Measurements from ENCODE around the gene PCDH10. TPM values are rescaled to one million over a fixed set of nuclear protein-coding genes. Genes with fewer than 3 reads are reported as not detected.

PCDH10 gene
- polyA plus RNA-seq, 1 of the 3 experiments (the other 2 are of a cell fraction): 0.02 TPM

GRCh38 chr4:133151691-133152329 is 2.7 kb downstream of the PCDH10 start:
- Histone ChIP-seq H3K9me2 (no peaks in the 10 kb centered on the region), H3K9me3 (no peaks in the 10 kb centered on the region), H3K79me2 (ENCODE audit: insufficient read depth) (no peaks in the 10 kb centered on the region), H3K27me3 (ENCODE audit: insufficient read depth) (peaks cover 76% of the 10 kb centered on the region), H4K20me1 (ENCODE audit: insufficient read depth) (no peaks in the 10 kb centered on the region), H3K4me2 (peak overlapping the region; percentile 40; the same call in 1 of the 2 replicates), H3F3A (replicated peaks; ENCODE audit: insufficient read depth) (peaks cover 5% of the 10 kb centered on the region), H3K4me3 (ENCODE audit: low read depth in 2 of 2, low read length in 1 of 2) (peak overlapping the region in 1 of 2 experiments; percentile 7; a peak in 1 of 4 replicates), H3K4me1 (ENCODE audit: control insufficient read depth in 1 of 2, insufficient read depth in 2 of 2, low read depth in 1 of 2, low read length in 1 of 2) (peaks cover 0 to 18% of the 10 kb centered on the region in 2 experiments; a peak in 2 of 4 replicates), H3K27ac (ENCODE audit: low read depth in 2 of 2, low read length in 1 of 2) (no peak overlapping the region), H3K9ac (no peak overlapping the region), H3K36me3 (replicated peaks in 1 of 2; ENCODE audit: control insufficient read depth in 1 of 2, insufficient read depth in 2 of 2, low read length in 1 of 2) (no peaks in the 10 kb centered on the region), H2AFZ (ENCODE audit: low read depth) (no peak overlapping the region)
- ChIA-PET CTCF (no interaction called here), POLR2A (no interaction called here)
- 4% methylated on average over 24 of the region's 62 CpGs for WGBS (ENCODE audit: low lambda C conversion rate)
- peak; percentile 44 for DNase-seq
- TF ChIP-seq, protein P1, sequence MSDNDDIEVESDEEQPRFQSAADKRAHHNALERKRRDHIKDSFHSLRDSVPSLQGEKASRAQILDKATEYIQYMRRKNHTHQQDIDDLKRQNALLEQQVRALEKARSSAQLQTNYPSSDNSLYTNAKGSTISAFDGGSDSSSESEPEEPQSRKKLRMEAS (IDR thresholded peaks at IDR 0.05; ENCODE audit: low read depth): no peak
- no peak for TF ChIP-seq TAF1 (IDR thresholded peaks at IDR 0.05; ENCODE audit: borderline replicate concordance, low read depth, low read length)
- TF ChIP-seq ELF1 (IDR thresholded peaks at IDR 0.05): no peak
- TF ChIP-seq GATA2 (CRISPR knock-in tag; IDR thresholded peaks at IDR 0.05): no peak
- TF ChIP-seq NRF1 (IDR thresholded peaks at IDR 0.05; ENCODE audit: low read depth, low read length): no peak

DNA sequence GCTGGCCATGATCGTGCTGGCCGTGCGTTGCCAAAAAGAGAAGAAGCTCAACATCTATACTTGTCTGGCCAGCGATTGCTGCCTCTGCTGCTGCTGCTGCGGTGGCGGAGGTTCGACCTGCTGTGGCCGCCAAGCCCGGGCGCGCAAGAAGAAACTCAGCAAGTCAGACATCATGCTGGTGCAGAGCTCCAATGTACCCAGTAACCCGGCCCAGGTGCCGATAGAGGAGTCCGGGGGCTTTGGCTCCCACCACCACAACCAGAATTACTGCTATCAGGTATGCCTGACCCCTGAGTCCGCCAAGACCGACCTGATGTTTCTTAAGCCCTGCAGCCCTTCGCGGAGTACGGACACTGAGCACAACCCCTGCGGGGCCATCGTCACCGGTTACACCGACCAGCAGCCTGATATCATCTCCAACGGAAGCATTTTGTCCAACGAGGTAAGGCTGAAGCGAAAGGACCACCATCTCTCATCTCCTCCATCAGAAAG is 3.3 kb downstream of the PCDH10 start:
- H3K27me3 ChIP-seq (ENCODE audit: insufficient read depth): peaks cover 72% of the 10 kb centered on the region
- no peaks in the 10 kb centered on the region for H4K20me1 ChIP-seq (ENCODE audit: insufficient read depth)
- 30% methylated on average over 2 of the region's 26 CpGs for WGBS (ENCODE audit: low lambda C conversion rate)
- peaks cover 0 to 16% of the 10 kb centered on the region in 2 experiments; a peak in 2 of 4 replicates for H3K4me1 ChIP-seq (ENCODE audit: control insufficient read depth in 1 of 2, insufficient read depth in 2 of 2, low read depth in 1 of 2, low read length in 1 of 2)
- no peak overlapping the region for H2AFZ ChIP-seq (ENCODE audit: low read depth)
- peak overlapping the region; percentile 40; the same call in 1 of the 2 replicates for H3K4me2 ChIP-seq
- no peak for DNase-seq
- ChIA-PET POLR2A (no interaction called here), CTCF (interaction anchor here (0.8 kb wide), 1 partner anchor 47 kb away, joined by 3 read pairs; no protein-coding TSS in a partner anchor)
- no peaks in the 10 kb centered on the region for H3K79me2 ChIP-seq (ENCODE audit: insufficient read depth)
- H3K9ac ChIP-seq: no peak overlapping the region
- H3F3A ChIP-seq (replicated peaks; ENCODE audit: insufficient read depth): peaks cover 1% of the 10 kb centered on the region
- H3K36me3 ChIP-seq (replicated peaks in 1 of 2; ENCODE audit: control insufficient read depth in 1 of 2, insufficient read depth in 2 of 2, low read length in 1 of 2): no peaks in the 10 kb centered on the region
- H3K27ac ChIP-seq (ENCODE audit: low read depth in 2 of 2, low read length in 1 of 2): no peak overlapping the region
- H3K9me3 ChIP-seq: no peaks in the 10 kb centered on the region
- H3K9me2 ChIP-seq: no peaks in the 10 kb centered on the region
- H3K4me3 ChIP-seq (ENCODE audit: low read depth in 2 of 2, low read length in 1 of 2): peak overlapping the region in 1 of 2 experiments; percentile 7; a peak in 2 of 4 replicates
- TF ChIP-seq NFIC (IDR thresholded peaks at IDR 0.05; ENCODE audit: borderline replicate concordance) (no peak), REST (IDR thresholded peaks at IDR 0.05; ENCODE audit: low read depth, low read length) (no peak), SMC3 (IDR thresholded peaks at IDR 0.05; ENCODE audit: low read depth, low read length) (no peak), MXI1 (IDR thresholded peaks at IDR 0.05; ENCODE audit: low read depth, low read length) (no peak), CTCF (IDR thresholded peaks at IDR 0.05) (no peak), YY1 (IDR thresholded peaks at IDR 0.05; ENCODE audit: low read depth) (no peak), NRF1 (IDR thresholded peaks at IDR 0.05; ENCODE audit: low read depth, low read length) (no peak), SIN3A (IDR thresholded peaks at IDR 0.05; ENCODE audit: borderline replicate concordance, low read depth, low read length) (no peak), GATA2 (CRISPR knock-in tag; IDR thresholded peaks at IDR 0.05) (no peak), EP300 (IDR thresholded peaks at IDR 0.05; ENCODE audit: borderline replicate concordance in 1 of 2, low read depth in 1 of 2, low read length in 1 of 2) (no peak), IRF3 (IDR thresholded peaks at IDR 0.05; ENCODE audit: low read depth, low read length) (no peak), ZBTB33 (IDR thresholded peaks at IDR 0.05; ENCODE audit: borderline replicate concordance, low read depth) (no peak)
- TF ChIP-seq, protein P2, sequence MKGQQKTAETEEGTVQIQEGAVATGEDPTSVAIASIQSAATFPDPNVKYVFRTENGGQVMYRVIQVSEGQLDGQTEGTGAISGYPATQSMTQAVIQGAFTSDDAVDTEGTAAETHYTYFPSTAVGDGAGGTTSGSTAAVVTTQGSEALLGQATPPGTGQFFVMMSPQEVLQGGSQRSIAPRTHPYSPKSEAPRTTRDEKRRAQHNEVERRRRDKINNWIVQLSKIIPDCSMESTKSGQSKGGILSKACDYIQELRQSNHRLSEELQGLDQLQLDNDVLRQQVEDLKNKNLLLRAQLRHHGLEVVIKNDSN (IDR thresholded peaks at IDR 0.05; ENCODE audit: borderline replicate concordance, low read depth): no peak

Measured in SK-N-SH (cell line).